GM04503 (cell line): ENCODE results near the gene GDF2.

Experiments
- DNase-seq: peaks from one replicate; pipeline ENCODE4 v3.0.0-alpha.2; 2012; ENCODE audit warnings: low read depth

The GDF2 gene

DNA sequence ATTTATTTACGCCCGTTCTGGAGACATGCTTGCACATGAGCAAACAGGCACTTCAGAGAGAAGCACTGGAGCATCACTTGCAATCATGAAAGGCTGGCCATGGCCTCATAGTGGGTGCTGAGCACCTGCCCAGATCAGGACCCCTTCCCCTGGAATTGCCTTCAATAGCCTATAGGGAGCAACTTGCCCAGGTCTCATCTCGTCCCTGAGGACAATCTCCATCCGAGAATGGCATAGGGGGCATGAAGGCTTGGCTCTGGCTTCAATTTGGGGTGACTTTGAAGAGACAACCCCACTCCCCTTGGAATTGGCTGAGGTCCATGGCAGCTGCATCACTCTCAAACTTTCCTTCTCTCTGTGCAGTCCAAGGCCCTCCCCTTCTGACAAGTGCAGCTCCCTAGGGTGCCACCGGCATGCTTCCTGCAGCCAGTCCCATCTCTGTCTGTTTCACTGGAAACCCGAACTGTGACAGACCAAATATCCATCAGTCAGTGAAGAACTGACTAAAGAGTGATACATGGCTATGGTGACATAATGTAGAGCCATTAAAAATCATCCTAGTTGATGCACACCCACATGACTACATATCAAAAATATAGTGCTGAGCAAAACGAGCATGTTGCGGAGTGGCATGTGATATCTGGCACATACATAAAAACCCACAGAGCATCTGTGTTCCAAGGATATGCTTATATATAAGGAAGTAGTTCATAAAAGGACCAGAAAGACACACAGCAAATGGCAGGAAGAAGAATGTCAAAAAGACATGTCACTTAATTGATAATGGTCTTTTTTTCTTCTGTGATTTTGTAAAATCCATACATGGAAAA is 12.4 kb downstream of the GDF2 start:
- DNase-seq, result no peak

GRCh38 chr10:47335906-47336305 is 13.7 kb downstream of the GDF2 start:
- DNase-seq, result no peak

GRCh38 chr10:47336387-47337134 is 14.3 kb downstream of the GDF2 start:
- DNase-seq, result no peak

- no peak for DNase-seq
Observed at GRCh38 chr10:47337310-47337709, 15.1 kb downstream of the GDF2 start.

DNA sequence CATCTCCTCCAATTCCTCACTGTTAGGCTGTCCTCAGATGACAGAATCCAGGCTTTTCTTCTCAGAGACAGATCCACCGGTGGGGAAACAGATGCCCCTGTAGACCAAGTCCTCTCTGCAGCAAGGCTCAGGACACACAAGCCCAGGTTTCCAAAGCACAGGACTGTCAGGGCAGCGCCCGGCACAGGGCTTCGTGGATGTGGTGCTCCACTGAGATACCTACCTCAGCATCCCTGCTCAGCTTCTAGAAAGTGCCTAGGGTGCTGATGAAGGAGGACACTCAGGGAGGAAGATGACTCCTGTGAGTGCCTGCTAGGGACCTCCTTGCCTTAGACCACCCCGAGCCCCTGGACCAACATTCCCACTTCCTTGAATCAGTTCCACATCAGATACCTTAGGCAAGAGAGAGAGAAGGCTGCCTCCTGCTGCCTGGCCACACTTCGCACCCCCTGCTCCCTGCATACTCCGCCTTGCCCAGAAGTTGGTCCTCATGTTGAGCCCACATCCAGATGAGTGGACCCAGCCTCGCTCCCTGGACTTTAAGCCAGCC is 17.0 kb downstream of the GDF2 start:
- DNase-seq, result no peak

- DNase-seq, result no peak
Observed at GRCh38 chr10:47339759-47340607, 17.7 kb downstream of the GDF2 start.

DNA sequence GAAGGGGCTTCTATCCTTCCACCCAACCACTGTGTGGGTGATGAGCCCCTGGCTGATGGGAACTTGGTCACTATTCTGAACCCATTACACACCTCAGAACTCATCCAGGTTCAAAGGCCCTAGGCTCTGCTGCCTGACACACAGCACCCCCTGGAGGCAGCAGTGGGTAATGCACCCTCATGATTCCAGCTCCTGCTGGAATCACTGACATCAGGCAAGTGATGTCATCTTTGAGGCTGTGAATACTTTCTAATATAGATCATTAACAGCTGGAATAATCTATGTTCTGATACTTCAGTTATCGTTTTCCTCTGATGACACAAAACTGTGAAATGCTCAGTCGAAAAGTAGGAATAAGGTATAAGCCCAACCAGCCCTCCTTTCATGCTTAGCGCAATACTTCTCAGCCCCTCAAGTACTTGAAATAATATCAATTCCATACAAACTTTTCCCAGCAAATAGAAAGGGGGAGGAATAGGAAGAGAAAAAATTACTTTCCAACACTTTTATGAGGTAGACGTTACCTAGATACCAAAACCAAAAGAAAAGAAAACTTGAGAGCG is 18.4 kb downstream of the GDF2 start:
- no peak for DNase-seq

DNA sequence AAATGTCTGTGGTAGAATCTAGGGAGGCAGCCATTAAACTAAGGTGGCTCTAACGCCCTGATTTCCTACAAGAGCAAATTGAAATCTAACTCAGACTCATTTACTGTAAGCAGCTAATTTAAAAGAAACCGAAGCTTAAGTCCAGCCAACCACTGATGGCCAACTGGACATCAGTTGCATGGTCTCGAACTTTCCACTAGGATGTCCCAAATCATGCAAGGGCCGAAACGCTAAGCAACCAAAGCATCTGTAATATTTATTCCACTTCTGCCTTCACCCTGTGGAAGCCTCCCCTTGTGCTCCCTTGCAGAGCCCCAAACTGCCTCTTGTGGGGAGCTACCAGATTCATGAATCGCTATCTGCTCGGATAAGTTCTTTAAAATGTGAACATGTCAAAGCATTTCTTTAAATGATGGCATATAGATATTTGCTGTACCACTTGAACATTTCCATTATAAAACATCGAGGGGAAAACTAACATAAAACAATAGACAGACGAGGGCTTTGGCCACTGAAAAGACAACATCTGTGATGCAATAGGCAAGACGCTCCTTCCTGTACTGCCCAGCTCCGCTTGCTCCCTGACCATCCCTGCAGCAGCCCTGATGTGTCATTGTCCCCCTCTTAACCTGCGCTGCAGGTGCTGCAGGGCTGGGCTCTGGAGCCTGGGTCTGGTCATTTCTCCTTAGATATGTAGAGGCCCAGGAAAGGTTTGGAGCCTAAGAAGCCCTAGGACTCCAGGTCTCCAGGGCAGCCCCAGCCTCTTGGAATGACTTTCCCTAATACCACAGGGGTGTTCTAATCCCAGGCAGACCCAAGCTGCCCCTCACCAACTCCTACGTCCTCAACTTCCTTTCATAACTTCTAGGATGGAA is 23.0 kb downstream of the GDF2 start:
- no peak for DNase-seq

GRCh38 chr10:47346581-47347302 is 24.5 kb downstream of the GDF2 start:
- DNase-seq, result no peak

DNA sequence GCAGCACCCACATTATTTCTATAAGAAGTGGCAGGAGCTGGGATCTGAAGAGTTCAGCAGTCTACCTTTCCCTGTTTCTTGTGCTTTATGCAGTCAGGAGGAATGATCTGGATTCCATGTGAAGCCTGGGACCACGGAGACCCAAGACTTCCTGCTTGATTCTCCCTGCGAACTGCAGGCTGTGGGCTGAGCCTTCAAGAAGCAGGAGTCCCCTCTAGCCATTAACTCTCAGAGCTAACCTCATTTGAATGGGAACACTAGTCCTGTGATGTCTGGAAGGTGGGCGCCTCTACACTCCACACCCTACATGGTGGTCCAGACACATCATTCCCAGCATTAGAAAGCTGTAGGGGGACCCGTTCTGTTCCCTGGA is 25.0 kb downstream of the GDF2 start:
- DNase-seq, result no peak

GRCh38 chr10:47348138-47348651 is 25.9 kb downstream of the GDF2 start, which contains the start of gene RBP3:
RBP3 (plus strand) TSS chr10:47348363; CDS start chr10:47348485, 122 bp downstream.
- DNase-seq, result no peak

DNA sequence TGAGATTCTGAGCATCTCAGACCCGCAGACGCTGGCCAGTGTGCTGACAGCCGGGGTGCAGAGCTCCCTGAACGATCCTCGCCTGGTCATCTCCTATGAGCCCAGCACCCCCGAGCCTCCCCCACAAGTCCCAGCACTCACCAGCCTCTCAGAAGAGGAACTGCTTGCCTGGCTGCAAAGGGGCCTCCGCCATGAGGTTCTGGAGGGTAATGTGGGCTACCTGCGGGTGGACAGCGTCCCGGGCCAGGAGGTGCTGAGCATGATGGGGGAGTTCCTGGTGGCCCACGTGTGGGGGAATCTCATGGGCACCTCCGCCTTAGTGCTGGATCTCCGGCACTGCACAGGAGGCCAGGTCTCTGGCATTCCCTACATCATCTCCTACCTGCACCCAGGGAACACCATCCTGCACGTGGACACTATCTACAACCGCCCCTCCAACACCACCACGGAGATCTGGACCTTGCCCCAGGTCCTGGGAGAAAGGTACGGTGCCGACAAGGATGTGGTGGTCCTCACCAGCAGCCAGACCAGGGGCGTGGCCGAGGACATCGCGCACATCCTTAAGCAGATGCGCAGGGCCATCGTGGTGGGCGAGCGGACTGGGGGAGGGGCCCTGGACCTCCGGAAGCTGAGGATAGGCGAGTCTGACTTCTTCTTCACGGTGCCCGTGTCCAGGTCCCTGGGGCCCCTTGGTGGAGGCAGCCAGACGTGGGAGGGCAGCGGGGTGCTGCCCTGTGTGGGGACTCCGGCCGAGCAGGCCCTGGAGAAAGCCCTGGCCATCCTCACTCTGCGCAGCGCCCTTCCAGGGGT is 26.6 kb downstream of the GDF2 start:
- DNase-seq, result no peak

- no peak for DNase-seq
Observed at GRCh38 chr10:47349516-47349915, 27.3 kb downstream of the GDF2 start.

DNA sequence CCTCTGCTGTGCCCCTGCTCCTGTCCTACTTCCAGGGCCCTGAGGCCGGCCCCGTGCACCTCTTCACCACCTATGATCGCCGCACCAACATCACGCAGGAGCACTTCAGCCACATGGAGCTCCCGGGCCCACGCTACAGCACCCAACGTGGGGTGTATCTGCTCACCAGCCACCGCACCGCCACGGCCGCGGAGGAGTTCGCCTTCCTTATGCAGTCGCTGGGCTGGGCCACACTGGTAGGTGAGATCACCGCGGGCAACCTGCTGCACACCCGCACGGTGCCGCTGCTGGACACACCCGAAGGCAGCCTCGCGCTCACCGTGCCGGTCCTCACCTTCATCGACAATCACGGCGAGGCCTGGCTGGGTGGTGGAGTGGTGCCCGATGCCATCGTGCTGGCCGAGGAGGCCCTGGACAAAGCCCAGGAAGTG is 27.7 kb downstream of the GDF2 start:
- DNase-seq, result no peak

DNA sequence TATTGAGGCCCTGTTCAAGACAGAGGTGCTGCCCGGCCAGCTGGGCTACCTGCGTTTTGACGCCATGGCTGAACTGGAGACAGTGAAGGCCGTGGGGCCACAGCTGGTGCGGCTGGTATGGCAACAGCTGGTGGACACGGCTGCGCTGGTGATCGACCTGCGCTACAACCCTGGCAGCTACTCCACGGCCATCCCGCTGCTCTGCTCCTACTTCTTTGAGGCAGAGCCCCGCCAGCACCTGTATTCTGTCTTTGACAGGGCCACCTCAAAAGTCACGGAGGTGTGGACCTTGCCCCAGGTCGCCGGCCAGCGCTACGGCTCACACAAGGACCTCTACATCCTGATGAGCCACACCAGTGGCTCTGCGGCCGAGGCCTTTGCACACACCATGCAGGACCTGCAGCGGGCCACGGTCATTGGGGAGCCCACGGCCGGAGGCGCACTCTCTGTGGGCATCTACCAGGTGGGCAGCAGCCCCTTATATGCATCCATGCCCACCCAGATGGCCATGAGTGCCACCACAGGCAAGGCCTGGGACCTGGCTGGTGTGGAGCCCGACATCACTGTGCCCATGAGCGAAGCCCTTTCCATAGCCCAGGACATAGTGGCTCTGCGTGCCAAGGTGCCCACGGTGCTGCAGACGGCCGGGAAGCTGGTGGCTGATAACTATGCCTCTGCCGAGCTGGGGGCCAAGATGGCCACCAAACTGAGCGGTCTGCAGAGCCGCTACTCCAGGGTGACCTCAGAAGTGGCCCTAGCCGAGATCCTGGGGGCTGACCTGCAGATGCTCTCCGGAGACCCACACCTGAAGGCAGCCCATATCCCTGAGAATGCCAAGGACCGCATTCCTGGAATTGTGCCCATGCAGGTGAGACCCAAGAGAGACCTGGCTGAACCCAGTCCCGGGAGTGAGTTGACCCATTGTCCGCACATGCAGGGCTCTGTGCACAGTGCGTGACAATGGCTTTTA is 28.7 kb downstream of the GDF2 start:
- DNase-seq, result no peak

DNA sequence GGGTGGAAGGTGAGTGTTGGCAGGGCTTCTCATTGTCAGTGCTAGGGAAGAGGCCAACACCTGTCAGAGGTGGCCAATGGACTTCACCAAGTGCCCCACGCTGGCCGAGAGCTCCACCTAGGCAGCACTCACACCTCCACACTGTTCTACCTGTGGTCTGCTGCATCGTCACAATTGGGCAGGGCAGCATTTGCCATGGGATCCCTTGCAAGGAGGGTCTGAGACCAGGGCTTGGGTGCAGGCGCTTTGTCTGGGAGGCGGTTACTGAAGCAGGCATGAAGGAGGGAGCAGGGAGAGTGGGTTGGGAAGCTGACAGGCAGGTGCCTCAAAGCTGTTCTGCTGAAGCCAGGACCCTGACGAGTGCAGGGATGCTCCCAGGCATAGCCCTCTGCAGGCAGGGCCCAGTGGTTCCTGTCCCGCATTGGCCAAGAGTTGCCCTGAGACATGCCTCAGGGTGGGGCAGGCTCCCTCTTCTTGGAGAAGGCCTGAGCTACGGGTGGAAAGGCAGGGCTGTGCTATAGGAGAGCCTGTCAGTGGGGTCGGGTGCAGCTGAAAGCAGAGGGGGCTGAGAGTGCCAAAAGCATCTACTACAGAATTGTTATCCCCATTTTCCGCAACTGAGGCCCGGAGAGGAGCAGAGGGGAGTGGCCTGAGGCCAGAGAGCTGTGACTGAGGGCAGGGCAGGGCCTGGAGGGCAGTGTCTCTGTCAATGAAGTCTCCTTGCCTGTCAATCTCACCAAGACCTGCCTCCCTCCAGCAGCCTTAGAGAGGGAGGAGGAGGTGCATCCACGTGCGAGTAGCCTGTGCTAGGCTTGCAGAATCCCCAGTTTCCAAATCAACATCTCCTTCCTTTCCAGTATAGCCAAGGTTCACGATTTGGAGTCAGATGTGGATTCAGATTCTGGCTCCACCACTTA is 29.9 kb downstream of the GDF2 start:
- no peak for DNase-seq

- DNase-seq, result no peak
Observed at GRCh38 chr10:47353351-47353750, 31.1 kb downstream of the GDF2 start.
